Measurements from ENCODE around the gene MACROH2A2. TPM values are rescaled to one million over a fixed set of nuclear protein-coding genes. Genes with fewer than 3 reads are reported as not detected.
"Not testable (repeated sequence)": the region's sequence is repeated elsewhere in the genome, so short reads cannot be mapped to it uniquely, and the experiment has no call there.

MACROH2A2 gene
- polyA plus RNA-seq, 4 donors = 2.9 to 45.8 (median 13.1) TPM

DNA sequence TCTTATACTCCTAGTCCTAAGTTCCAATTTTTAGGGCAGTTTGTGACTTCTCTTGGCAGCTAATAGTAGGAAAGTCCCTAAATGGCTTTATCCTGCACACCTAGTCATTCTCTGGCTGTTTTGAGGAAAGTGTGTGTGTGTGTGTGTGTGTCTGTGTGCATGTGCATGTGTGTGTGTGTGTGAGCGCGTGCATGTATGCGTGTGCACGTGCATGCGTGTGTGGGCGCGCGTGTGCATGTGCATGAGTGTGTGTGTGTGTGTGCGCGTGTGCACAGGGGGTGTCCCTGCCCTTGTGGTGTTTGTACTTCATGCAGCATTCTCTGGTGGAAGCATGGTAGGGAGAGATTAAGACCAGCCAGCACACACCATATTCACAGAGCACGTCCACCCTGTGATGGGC, 18.2 kb downstream of the MACROH2A2 start:
- peaks cover 0 to 10% (median 0%) of the 10 kb centered on the region in 3 donors for H3K36me3 ChIP-seq (ENCODE audit: control insufficient read depth in 3 of 3, insufficient read depth in 2 of 3, low read depth in 1 of 3, low read length in 3 of 3)
- no peak overlapping the region for H3K4me3 ChIP-seq (ENCODE audit: low read depth in 1 of 3, low read length in 3 of 3)
- no peaks in the 10 kb centered on the region for H3K4me1 ChIP-seq (ENCODE audit: control insufficient read depth in 3 of 3, insufficient read depth in 2 of 3, low read depth in 1 of 3, low read length in 2 of 3)
- no peak overlapping the region for H3K27ac ChIP-seq (ENCODE audit: low read depth in 1 of 3, low read length in 2 of 3)
- FAIRE-seq (no peak), DNase-seq (no peak)
- no peaks in the 10 kb centered on the region for H3K9me3 ChIP-seq (ENCODE audit: control insufficient read depth in 2 of 2, insufficient read depth in 1 of 2, low read depth in 1 of 2, low read length in 1 of 2)
- no peaks in the 10 kb centered on the region for H3K27me3 ChIP-seq (ENCODE audit: control insufficient read depth in 3 of 3, insufficient read depth in 3 of 3, low read length in 3 of 3)
- WGBS, 3 donors = 96% methylated on average over 11 of the region's 11 CpGs

DNA sequence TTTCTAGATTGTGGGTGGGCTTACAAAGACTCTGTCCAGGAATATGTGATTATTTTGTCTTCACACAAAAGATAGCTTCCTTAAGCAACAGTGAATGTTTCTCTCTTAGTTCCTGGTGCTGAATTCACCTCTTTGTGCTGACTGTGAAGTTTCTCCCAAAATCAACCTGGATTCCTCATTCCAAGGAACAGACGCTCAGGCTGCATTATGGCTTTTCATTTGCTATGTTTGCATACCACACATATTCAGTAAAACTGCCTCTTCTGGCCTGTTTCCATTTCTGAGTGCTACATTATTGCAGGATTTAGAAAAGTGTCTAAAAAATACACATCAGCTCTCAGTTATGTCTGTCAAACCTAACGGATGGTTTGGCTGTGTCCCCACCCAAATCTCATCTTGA, 21.5 kb downstream of the MACROH2A2 start:
- FAIRE-seq = no peak
- Histone ChIP-seq H3K27me3 (ENCODE audit: control insufficient read depth in 3 of 3, insufficient read depth in 3 of 3, low read length in 3 of 3) (no peaks in the 10 kb centered on the region), H3K9me3 (ENCODE audit: control insufficient read depth in 2 of 2, insufficient read depth in 1 of 2, low read depth in 1 of 2, low read length in 1 of 2) (no peaks in the 10 kb centered on the region), H3K27ac (ENCODE audit: low read depth in 1 of 3, low read length in 2 of 3) (no peak overlapping the region), H3K4me3 (ENCODE audit: low read depth in 1 of 3, low read length in 3 of 3) (no peak overlapping the region), H3K36me3 (ENCODE audit: control insufficient read depth in 3 of 3, insufficient read depth in 2 of 3, low read depth in 1 of 3, low read length in 3 of 3) (peaks cover 0 to 26% (median 0%) of the 10 kb centered on the region in 3 donors), H3K4me1 (ENCODE audit: control insufficient read depth in 3 of 3, insufficient read depth in 2 of 3, low read depth in 1 of 3, low read length in 2 of 3) (no peaks in the 10 kb centered on the region)
- DNase-seq = no peak
- 78 to 91% (median 91%) methylated on average over 2 of the region's 2 CpGs for WGBS, 3 donors

GRCh38 chr10:70074971-70075370, 22.3 kb downstream of the MACROH2A2 start:
- WGBS, 3 donors = 91 to 96% (median 93%) methylated on average over 2 of the region's 2 CpGs
- Histone ChIP-seq H3K36me3 (ENCODE audit: control insufficient read depth in 3 of 3, insufficient read depth in 2 of 3, low read depth in 1 of 3, low read length in 3 of 3) (peaks cover 0 to 31% (median 0%) of the 10 kb centered on the region in 3 donors), H3K27ac (ENCODE audit: low read depth in 1 of 3, low read length in 2 of 3) (no peak overlapping the region), H3K9me3 (ENCODE audit: control insufficient read depth in 2 of 2, insufficient read depth in 1 of 2, low read depth in 1 of 2, low read length in 1 of 2) (no peaks in the 10 kb centered on the region), H3K27me3 (ENCODE audit: control insufficient read depth in 3 of 3, insufficient read depth in 3 of 3, low read length in 3 of 3) (no peaks in the 10 kb centered on the region), H3K4me3 (ENCODE audit: low read depth in 1 of 3, low read length in 3 of 3) (no peak overlapping the region), H3K4me1 (ENCODE audit: control insufficient read depth in 3 of 3, insufficient read depth in 2 of 3, low read depth in 1 of 3, low read length in 2 of 3) (no peaks in the 10 kb centered on the region)
- no peak for DNase-seq
- FAIRE-seq = no peak

- WGBS, 3 donors = 75 to 95% (median 89%) methylated on average over 5 of the region's 5 CpGs
- DNase-seq (no peak), FAIRE-seq (no peak)
- Histone ChIP-seq H3K27ac (ENCODE audit: low read depth in 1 of 3, low read length in 2 of 3) (no peak overlapping the region), H3K36me3 (ENCODE audit: control insufficient read depth in 3 of 3, insufficient read depth in 2 of 3, low read depth in 1 of 3, low read length in 3 of 3) (peaks cover 0 to 49% (median 0%) of the 10 kb centered on the region in 3 donors), H3K4me3 (ENCODE audit: low read depth in 1 of 3, low read length in 3 of 3) (no peak overlapping the region), H3K27me3 (ENCODE audit: control insufficient read depth in 3 of 3, insufficient read depth in 3 of 3, low read length in 3 of 3) (no peaks in the 10 kb centered on the region), H3K9me3 (ENCODE audit: control insufficient read depth in 2 of 2, insufficient read depth in 1 of 2, low read depth in 1 of 2, low read length in 1 of 2) (no peaks in the 10 kb centered on the region), H3K4me1 (ENCODE audit: control insufficient read depth in 3 of 3, insufficient read depth in 2 of 3, low read depth in 1 of 3, low read length in 2 of 3) (no peaks in the 10 kb centered on the region)
Measured at GRCh38 chr10:70078329-70078728, 25.7 kb downstream of the MACROH2A2 start.

- H3K9me3 ChIP-seq (ENCODE audit: control insufficient read depth in 2 of 2, insufficient read depth in 1 of 2, low read depth in 1 of 2, low read length in 1 of 2) = no peaks in the 10 kb centered on the region
- DNase-seq = no peak
- H3K27ac ChIP-seq (ENCODE audit: low read depth in 1 of 3, low read length in 2 of 3) = no peak overlapping the region
- FAIRE-seq = no peak
- no peak overlapping the region for H3K4me3 ChIP-seq (ENCODE audit: low read depth in 1 of 3, low read length in 3 of 3)
- H3K27me3 ChIP-seq (ENCODE audit: control insufficient read depth in 3 of 3, insufficient read depth in 3 of 3, low read length in 3 of 3) = no peaks in the 10 kb centered on the region
- peaks cover 0 to 52% (median 0%) of the 10 kb centered on the region in 3 donors for H3K36me3 ChIP-seq (ENCODE audit: control insufficient read depth in 3 of 3, insufficient read depth in 2 of 3, low read depth in 1 of 3, low read length in 3 of 3)
- whole genome bisulfite sequencing, 3 donors = 91 to 94% (median 92%) methylated on average over 7 of the region's 7 CpGs
- H3K4me1 ChIP-seq (ENCODE audit: control insufficient read depth in 3 of 3, insufficient read depth in 2 of 3, low read depth in 1 of 3, low read length in 2 of 3) = no peaks in the 10 kb centered on the region
Measured at GRCh38 chr10:70078937-70079336, 26.3 kb downstream of the MACROH2A2 start.

- not testable (repeated sequence) for H3K4me1 ChIP-seq (ENCODE audit: control insufficient read depth in 3 of 3, insufficient read depth in 2 of 3, low read depth in 1 of 3, low read length in 2 of 3); DNase-seq; H3K9me3 ChIP-seq (ENCODE audit: control insufficient read depth in 2 of 2, insufficient read depth in 1 of 2, low read depth in 1 of 2, low read length in 1 of 2); H3K4me3 ChIP-seq (ENCODE audit: low read depth in 1 of 3, low read length in 3 of 3); H3K27ac ChIP-seq (ENCODE audit: low read depth in 1 of 3, low read length in 2 of 3); H3K27me3 ChIP-seq (ENCODE audit: control insufficient read depth in 3 of 3, insufficient read depth in 3 of 3, low read length in 3 of 3); FAIRE-seq
- WGBS, 3 donors = 90 to 98% (median 95%) methylated on average over 2 of the region's 2 CpGs
- peaks cover 0 to 49% (median 0%) of the 10 kb centered on the region in 3 donors for H3K36me3 ChIP-seq (ENCODE audit: control insufficient read depth in 3 of 3, insufficient read depth in 2 of 3, low read depth in 1 of 3, low read length in 3 of 3)
Measured at GRCh38 chr10:70080789-70081188, 28.1 kb downstream of the MACROH2A2 start.

DNA sequence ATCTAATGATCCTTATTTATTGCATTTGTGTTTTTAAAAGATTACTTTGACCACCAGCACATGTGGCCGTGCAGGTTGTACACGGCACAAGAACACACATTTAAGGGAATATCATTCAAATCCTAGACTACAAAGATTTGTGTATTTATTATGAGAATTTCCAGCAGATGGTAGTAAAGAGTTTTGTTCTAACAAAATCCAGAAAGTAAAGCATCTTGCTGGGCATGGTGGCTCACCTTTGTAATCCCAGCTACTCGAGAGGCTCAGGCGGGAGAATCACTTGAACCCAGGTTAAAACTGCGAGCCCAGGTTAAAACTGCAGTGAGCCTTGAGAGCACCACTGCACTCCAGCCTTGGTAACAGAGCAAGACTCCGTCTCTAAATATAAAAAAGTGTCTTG, 31.5 kb downstream of the MACROH2A2 start:
- FAIRE-seq = no peak
- no peak for DNase-seq
- H3K4me3 ChIP-seq (ENCODE audit: low read depth in 1 of 3, low read length in 3 of 3) = no peak overlapping the region
- H3K27ac ChIP-seq (ENCODE audit: low read depth in 1 of 3, low read length in 2 of 3) = no peak overlapping the region
- H3K36me3 ChIP-seq (ENCODE audit: control insufficient read depth in 3 of 3, insufficient read depth in 2 of 3, low read depth in 1 of 3, low read length in 3 of 3) = peaks cover 0 to 34% (median 0%) of the 10 kb centered on the region in 3 donors
- no peaks in the 10 kb centered on the region for H3K4me1 ChIP-seq (ENCODE audit: control insufficient read depth in 3 of 3, insufficient read depth in 2 of 3, low read depth in 1 of 3, low read length in 2 of 3)
- 89 to 90% (median 89%) methylated on average over 6 of the region's 6 CpGs for WGBS, 3 donors
- H3K9me3 ChIP-seq (ENCODE audit: control insufficient read depth in 2 of 2, insufficient read depth in 1 of 2, low read depth in 1 of 2, low read length in 1 of 2) = no peaks in the 10 kb centered on the region
- H3K27me3 ChIP-seq (ENCODE audit: control insufficient read depth in 3 of 3, insufficient read depth in 3 of 3, low read length in 3 of 3) = no peaks in the 10 kb centered on the region

DNA sequence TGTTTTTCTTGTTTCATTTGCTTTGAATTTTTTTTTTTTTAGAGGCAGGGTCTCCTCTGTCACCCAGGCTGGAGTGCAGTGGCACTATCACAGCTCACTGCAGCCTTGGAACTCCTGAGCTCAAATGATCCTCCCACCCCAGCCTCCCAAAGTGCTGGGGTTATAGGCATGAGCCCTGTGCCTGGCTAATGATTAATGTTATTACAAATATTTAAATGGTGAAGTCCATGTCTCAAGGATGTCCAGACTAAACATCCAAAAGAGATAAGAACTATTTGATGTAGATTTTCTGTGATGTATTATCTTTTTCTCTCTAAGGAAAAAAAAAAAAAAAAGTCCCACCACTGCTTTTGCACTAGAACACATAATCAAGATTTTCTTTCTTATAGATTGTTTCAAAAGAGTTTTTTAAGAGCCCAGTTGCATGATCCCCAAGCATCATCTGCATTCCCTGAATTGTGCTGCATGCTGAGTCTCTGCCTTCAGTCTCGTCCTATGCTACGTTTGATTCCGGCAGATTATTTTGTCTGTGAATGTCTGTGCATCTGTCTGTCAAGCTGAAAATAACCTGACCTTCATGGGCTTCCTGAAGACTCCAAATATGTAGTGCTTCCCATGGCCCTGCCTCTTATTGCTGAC, 33.4 kb downstream of the MACROH2A2 start:
- Histone ChIP-seq H3K4me3 (ENCODE audit: low read depth in 1 of 3, low read length in 3 of 3) (no peak overlapping the region), H3K27me3 (ENCODE audit: control insufficient read depth in 3 of 3, insufficient read depth in 3 of 3, low read length in 3 of 3) (no peaks in the 10 kb centered on the region), H3K4me1 (ENCODE audit: control insufficient read depth in 3 of 3, insufficient read depth in 2 of 3, low read depth in 1 of 3, low read length in 2 of 3) (peaks cover 0 to 6% (median 0%) of the 10 kb centered on the region in 3 donors), H3K27ac (ENCODE audit: low read depth in 1 of 3, low read length in 2 of 3) (no peak overlapping the region), H3K36me3 (ENCODE audit: control insufficient read depth in 3 of 3, insufficient read depth in 2 of 3, low read depth in 1 of 3, low read length in 3 of 3) (peaks cover 0 to 23% (median 0%) of the 10 kb centered on the region in 3 donors), H3K9me3 (ENCODE audit: control insufficient read depth in 2 of 2, insufficient read depth in 1 of 2, low read depth in 1 of 2, low read length in 1 of 2) (no peaks in the 10 kb centered on the region)
- FAIRE-seq (no peak), DNase-seq (no peak)
- 83 to 92% (median 90%) methylated on average over 3 of the region's 3 CpGs for WGBS, 3 donors
